Measurements from ENCODE around the gene MTMR3.

The MTMR3 gene

DNA sequence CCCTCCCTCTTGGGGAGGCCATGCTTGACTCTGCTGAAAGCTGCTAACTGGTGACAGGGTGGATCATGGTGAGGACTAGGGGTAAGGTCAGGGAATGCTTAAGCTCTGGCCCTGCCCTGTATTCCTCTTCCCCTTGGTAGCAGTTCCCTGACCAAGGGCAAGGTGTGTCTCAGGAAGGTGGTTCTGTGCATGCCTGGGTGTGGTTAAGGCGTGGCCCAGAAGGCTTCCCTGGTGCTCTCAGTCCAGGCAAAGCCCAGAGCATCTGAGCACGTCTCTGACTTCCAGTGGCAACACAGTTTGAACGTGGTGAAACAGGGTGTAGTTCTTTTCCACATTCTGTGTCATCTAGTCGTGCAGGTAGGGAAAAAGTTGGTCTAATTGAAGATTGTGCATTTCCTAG is 144.2 kb downstream of the MTMR3 start:
- no peak for DNase-seq (ENCODE audit: low read depth)

DNA sequence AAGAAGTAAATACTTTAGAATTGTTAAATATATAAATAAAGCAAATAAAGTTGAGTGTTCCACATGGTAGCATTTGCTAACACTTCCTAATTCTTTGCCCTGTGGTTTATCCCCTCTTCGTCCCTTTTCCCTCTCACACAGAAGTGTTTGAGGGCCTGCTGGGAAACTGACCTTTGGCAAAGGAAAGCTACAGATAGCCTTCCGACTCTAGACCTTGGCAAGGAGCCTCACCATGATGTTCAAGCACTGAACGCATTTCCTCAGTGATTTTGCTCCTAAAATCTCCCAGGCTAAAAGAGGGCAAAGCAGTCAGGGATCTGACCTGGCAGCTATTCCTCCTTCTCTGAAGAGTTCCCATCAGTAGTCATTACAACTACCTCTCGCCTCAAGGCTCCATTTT is 144.8 kb downstream of the MTMR3 start:
- DNase-seq (ENCODE audit: low read depth): no peak

DNA sequence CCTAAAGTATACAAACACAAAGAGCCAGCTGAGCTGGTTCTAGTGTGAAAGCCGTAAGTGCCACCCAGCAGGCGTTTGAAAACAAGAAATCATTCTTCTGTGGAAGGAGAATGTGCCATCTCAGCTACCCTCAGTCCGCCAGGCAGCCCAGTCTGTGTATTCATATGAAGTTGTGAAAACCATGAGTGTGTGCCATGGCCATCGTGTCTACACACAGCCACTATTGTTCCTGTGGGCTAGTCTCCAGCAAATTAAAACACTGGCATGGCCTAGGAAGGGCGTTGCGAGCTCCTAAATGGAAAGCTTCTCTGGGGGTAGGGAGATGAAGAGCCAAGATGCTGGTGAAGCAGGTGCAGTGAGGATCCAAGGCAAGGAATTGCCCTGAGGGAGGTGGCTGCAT is 145.8 kb downstream of the MTMR3 start:
- no peak for DNase-seq (ENCODE audit: low read depth)

DNA sequence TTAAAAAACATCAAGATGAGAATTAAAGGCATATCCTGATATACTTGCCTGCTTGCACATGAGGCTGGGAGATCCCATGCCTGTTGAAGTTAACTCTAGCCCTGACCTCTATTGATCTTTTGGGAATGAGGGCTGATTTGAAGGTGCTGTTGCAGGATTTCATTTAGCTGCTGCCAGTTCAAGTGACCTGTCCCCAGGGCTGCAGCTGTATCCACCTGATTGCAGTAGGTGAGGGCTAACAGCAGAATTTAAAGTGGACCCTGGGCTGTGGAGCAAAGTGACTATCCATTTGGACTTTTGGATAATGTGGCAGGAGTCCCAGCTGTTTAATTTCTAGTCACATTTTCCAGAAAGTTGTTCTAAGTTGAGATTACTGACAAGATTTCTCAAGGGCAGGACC is 146.5 kb downstream of the MTMR3 start:
- DNase-seq (ENCODE audit: low read depth): no peak

DNA sequence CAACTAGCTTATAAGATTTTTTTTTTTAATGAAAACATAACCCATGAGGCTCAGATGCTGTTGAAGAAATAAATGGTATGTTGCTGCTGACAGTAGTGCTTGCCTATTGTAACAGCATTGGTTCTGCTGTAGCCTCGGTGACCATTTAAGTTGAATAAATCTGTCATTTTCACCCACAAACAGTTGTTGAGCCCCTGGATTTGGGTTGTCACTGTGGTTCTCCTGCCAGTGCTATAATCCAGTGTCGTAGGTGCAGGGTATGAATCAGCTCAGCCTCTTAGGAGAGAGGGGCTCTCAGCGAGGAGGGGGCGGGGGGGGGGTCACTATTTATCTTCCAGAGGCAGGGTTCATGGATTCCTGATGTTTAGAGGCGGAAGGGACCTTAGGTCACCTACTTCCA is 147.4 kb downstream of the MTMR3 start:
- DNase-seq (ENCODE audit: low read depth): no peak

DNA sequence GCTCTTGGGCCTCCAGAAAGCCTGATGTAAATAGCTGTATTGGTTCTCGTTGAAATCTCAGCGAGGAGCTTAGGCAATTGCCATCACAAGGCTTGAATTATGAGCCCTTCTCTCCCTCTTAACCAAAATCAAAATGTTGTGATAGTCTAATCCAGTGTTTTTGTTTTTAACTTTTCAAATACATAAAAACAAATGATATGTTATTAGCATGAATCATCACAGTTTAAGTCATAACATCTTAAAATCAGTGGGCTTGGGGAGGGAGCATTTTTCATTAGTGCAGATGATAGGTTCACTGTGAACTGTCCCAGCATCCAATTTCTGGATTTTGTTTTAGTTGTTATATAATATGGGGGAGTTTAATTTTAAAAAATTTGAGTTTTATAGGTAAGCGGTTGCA is 148.4 kb downstream of the MTMR3 start:
- DNase-seq (ENCODE audit: low read depth): no peak

DNA sequence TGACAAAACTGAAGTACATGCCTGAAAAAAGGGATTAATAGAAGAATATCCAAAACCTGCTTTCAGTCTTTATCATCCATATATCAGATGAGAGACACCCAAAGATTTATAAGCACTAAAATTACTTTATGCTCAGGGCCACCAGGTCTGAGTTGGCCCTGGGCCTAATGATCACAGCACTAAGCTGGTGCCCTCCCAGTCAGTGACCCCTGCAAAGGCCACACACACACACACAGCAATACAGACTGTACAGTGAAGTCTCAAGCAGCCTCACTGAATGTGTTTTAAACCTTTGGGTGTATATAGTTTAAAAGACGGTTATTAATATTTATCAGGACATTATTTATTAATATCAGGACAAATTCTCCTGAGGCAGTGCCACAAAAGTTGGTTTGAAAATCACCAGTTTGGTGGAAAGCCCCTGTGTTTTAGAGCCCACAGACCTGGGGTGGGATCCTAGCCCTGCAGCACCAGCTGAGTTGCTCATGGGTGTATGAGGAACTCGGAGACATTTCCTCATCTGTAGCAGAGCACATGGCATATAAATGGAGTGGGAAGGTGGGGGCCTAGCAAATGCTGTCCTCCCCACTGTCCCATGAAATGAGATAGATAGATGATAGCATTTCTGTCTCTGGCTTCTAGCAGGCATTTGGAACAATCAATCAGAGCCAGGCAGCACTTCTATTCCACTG is 148.9 kb downstream of the MTMR3 start:
- no peak for DNase-seq (ENCODE audit: low read depth)

DNA sequence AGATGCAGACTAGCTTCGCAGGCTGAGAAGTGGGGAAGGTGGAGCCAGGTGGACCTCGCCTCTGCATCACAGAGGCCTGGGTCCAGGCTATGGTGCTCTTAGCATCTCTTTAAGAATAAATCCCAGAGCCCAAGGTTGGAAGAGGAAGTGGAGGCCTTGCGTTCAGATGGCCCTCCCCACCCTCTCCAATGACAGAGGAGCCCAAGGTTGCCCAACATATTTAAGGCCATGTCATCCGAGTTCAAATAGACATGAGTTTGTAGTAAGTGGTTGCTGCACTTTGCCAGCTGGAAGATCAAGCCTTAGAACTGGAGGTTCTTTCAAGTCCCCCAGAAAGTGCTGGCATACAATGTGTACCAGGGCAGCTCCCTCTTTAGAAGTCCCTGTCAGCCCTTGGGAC is 150.2 kb downstream of the MTMR3 start:
- no peak for DNase-seq (ENCODE audit: low read depth)

DNA sequence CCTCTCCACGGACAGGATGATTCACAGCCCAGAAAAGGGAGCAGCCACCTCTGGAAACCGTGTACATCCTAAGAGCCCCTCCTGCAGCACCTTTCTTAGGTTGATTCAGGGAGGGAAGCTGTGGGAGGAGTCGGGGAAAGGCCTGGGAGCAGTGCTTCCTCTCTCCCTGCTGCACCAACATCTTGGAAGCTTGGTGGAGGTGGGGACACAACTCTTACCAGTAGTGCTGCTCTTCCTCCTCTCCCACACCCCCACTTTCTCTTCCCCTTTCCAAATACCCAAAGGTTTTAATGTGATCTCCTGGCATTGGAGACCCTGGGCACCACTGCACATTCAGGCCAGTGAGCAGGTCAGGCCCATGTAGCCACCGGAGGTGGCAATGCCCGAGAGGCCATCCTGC is 150.9 kb downstream of the MTMR3 start:
- DNase-seq (ENCODE audit: low read depth): no peak

DNA sequence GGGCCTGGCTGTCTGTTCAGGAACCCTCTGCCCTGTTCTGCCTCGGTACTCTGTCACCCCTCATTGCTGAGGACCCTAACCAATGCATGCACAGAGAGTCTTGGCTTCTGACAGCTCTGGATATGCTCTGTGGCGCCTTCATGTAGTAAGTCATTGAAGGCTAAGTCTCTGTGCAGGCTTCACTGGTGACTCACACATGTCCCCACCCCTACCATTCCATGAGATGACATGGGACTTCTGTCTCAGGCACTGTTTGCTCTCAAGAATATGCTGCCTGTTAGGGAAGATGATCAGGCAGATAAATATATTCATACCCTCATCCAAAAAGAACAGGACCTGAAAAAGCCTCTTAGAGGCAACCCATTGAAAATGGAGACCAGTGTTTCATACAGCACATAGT is 153.7 kb downstream of the MTMR3 start:
- no peak for DNase-seq (ENCODE audit: low read depth)

DNA sequence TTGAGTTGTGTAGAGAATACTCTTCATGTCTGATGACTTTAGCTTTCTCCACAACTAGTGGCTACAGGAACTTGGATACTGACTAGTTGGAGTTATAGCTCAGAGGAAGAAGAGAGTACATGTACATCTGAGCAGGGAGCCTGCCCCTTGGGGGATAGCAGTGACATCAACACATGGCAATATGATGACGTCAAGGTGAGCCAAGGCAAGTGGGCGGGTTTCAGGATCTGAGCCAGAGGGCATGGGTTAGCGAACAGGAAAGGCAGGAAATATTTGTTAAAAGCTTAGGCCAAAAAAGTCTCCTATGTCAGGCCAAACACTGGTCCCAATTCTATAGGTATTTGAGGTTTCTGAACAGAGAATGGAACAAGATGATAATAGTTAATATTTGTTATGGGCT is 155.2 kb downstream of the MTMR3 start:
- DNase-seq (ENCODE audit: low read depth): no peak

DNA sequence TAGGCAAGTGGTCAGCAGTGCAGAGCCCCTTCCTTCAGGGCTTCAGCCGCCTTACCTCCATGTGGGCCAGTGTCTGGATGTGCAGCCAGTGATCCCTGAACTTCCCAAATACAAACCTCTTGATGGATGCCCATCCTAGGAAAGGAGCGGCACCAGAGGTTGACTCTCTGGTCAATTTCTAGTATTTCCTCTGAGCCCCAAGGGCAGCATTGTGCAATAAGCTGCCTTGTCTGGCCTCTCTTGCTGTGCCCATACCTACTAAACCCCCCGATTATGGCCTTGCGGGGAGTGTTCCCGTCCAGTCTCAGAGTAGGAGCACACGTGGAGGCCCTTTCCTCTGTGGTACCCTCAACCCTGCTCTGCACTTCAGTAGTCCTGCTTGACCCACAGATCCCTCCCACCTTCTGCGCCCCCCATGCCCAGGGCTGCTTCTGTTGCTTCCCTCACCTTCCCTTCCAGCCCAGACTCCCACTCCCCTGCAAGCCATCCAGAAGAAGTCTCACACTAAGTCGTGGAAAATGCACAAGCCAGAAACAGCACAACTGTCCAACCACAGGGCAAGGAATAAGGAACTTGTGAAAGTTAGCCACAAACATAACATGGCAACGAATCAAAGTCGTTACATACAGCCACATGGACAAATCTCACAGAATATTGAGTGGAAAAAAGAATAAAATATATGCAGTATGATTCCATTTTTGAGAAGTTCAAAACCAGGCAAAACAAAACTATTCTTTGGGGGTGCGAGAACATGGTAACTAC is 157.7 kb downstream of the MTMR3 start:
- no peak for DNase-seq (ENCODE audit: low read depth)

DNA sequence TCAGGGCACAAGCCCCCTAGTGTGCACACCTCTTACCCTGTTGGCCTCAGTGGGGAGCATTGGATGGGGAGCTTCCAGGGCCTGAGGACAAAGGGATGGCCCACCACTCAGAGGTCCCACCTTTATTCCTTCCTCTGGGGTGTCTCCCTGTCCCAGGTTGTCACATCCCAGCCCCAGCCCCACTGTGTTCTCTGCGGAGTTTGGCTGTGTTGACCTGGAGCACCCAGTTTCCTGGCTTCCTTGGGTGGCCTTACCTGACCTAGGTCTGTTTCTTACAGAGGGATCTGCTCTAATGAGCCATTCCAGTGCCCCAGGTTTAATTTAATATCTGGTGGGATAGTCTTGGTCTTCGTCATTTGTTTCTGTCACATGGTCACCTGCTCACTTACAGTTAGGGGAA is 158.5 kb downstream of the MTMR3 start:
- no peak for DNase-seq (ENCODE audit: low read depth)

DNA sequence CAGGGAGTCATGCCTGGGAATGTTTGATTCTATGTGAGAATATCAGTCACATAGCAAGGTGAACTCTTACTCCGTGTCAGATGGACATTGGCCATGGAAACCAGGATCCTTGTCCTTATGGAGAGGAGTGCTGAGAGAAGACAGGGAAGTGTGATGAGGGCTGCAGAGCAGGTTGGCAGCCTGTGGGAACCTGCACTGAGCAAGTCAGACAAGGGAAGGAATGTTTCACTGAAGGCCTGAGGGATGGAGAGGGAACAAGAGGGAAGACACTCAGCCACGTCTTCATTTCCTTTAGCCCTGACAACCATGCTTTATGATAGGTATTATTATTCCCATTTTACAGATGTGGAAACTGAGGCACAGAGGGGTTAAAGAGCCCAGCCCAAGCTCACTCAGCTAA is 158.9 kb downstream of the MTMR3 start:
- no peak for DNase-seq (ENCODE audit: low read depth)

DNA sequence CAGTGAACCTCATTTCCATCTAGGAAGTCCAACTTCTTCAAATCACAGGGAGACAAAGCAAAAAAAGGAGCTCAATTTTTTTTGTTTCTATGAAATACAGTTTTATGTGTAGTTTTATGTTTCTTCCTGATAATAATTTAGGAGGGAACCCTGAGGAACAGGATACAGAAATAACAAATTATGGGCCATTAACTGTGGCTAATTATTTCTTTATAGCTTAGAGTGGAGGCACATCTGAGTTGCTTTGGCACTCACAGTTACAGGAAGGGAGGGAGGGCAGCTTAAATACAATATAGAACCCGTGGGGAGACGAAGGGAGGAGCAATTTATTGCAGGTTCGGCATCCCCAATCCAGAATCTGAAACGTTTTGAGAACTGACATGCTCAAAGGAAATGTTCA is 160.2 kb downstream of the MTMR3 start:
- no peak for DNase-seq (ENCODE audit: low read depth)

DNA sequence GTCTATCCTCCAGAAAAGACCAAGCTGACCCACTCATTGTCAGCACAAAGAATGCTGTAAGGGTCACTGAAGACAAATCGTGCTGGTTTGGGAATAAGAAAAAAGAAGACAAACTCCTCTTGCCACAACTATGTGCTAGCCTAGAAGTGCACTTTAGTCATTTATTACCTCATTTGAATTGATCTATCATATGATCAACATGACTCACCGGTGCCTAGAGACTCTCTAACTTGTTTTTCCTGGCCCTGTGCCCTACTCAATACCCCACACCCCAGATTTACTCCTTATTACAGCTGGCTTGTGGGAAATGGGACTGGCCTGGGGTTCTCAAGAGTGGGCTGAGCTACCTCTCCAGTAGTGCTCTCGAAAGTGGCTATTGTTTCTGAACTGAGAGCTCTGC is 161.4 kb downstream of the MTMR3 start:
- DNase-seq (ENCODE audit: low read depth): no peak

DNA sequence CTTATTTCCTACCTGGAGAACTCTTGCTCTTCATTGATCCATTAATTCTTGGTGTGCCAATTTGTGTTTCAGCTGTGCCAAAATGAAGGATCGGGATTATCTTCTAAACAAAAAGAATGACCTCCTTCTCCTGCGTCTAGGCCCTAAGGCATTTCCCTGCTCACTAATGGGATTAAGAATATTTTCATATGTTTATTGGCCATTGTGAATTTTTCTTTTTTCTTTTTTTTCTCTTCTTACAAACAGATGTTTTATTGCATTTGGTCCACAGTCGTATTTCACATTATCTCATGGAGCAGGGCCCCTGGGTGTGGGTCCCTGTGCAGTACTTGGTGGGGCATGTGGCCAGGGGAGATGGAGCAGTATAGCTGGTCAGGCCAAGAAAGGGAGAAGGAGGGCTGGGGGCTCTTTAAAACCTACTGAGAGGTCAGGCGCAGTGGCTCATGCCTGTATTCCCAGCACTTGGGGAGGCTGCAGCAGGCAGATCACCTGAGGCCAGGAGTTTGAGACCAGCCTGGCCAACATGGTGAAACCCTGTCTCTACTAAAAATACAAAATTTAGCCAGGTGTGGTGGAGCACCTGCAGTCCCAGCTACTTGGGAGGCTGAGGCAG is 162.0 kb downstream of the MTMR3 start:
- no peak for DNase-seq (ENCODE audit: low read depth)

DNA sequence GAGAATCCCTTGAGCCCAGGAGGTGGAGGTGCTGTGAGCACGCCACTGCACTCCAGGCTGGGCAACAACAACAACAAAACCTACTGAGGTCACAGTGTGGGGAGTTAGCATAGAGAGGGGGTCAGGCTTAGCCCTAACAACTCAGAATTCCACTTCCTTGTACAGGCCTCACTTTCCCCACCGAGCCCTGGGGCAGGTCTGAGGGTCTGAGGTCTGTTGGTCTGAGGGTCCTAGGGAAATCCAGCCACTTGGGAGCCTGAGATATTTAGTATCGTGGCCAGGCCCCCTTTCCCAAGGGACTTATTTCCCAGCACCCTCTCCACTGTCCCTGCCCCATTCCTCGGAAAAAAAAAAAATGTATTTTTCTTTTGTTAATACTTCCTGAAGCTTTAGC is 162.5 kb downstream of the MTMR3 start:
- DNase-seq (ENCODE audit: low read depth): no peak

DNA sequence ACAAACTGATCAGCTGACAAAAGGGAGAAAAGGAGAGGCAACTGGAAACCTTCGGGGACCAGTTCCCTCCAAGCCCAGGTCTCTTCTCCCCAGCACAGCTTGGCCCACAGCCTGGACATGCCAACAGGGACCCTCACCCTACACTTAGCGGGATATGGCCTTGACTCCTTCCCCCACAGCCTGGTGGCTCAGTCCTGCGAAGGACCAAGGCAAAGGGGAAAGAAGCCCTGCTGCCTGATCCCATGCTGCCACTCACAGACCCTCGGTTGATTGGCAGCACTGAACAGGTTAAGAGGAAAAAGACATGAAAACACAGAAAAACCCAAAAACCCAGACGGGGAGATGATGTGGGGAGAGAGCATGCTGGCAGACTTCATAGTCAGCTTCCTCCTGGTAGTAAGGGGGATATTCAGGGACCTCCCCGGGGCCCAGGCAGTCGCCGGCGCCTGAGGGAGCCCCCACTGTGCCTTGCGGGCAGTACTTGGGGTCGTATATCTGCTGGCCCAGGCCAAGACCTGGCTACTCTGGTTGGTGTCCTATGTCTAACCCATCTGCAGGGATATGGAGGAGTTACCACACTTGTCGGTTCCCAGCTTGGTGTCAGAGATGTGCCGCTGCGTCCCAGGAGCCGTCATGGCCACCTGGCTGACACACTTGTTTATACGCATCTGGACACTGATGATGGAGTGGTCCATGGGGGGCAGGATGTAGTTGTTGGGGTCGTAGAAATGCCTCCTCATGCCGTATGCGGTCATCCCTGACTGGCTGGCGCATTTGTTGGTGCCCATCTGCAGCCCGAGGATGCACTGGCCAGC is 163.1 kb downstream of the MTMR3 start:
- no peak for DNase-seq (ENCODE audit: low read depth)

DNA sequence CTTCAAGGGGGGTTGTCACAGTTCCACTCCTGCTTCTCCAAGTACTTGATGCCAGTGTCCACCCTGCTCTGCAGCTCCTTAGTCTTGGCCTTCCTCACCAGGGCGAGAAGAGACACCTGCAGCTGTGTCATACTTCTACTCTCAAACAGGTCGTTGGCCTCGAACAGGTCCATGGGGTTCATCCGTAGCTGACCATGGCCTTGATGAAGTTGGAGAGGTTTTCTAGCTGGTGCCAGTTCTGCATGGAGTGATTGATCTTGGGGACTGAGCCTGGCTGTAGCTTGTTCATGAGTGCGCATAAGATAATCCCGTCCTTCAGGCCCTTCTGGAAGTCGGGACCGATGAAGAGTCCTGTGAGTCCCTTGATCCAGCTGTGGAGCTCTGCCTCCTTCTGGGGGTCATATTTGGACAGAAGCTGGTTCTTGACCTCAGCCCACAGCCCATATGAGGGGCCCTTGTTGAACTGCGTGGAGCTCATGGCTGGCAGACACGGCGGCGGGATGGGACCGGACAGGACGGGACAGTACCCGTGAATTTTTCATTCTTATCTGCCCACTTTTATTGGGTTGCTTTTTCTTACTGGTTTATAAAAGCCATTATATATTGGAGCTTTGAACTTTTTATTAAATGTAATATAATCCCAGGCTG is 163.9 kb downstream of the MTMR3 start:
- DNase-seq (ENCODE audit: low read depth): no peak

DNA sequence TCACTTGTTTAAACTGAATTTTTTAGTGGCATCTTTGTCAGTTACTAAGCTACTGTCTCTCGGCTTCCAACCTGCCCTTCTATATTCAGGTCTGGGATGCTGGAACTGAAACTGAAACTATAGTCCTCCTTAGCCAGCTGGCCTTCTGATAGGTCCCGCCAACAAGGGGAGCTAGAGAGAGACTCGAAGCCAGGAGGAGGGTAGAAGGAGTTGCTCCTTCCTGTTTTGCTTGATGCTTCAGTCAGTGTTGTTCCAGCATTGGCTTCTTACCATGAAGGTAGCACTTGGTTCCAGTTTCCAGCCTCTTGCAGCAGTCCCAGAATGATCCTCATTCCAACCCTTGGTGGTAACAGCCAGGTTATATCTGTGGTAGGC is 164.4 kb downstream of the MTMR3 start:
- no peak for DNase-seq (ENCODE audit: low read depth)

DNA sequence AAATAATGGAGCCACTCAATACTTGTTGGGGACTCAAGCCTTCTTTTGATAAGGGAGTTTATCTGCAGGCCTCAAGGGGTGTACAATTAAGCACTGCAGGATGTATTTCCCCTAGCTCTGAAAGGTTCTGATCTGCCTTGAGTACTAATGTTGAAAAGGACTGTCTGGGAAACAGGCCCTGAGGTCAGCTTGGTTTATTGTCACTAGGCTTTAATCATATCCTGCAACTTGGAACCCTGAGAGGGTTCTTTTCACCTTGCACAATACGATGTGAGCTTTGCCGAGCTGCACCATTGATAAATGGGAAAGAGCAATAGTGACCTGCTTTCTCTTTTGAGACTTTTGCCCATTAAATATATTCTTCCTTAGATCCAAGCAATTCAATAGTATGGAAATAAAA is 165.7 kb downstream of the MTMR3 start:
- DNase-seq (ENCODE audit: low read depth): no peak
